ENCODE results near the gene LEMD3. TPM values are rescaled to one million over a fixed set of nuclear protein-coding genes. Genes with fewer than 3 reads are reported as not detected.

LEMD3 gene
- total RNA-seq, 1 donor from 2014 or later, result 27.2 TPM

GRCh38 chr12:65196762-65197567 lies 27.6 kb downstream of the LEMD3 start:
- no peak for TF ChIP-seq CTCF (IDR thresholded peaks at IDR 0.05)
- Mint-ChIP-seq H3K27me3 (ENCODE audit: unreplicated experiment) (no peaks in the 10 kb centered on the region), H3K9me3 (ENCODE audit: unreplicated experiment) (peaks cover 14% of the 10 kb centered on the region), H3K4me3 (ENCODE audit: unreplicated experiment) (no peak overlapping the region), H3K4me1 (ENCODE audit: unreplicated experiment) (peaks cover 6% of the 10 kb centered on the region), H3K27ac (ENCODE audit: unreplicated experiment) (no peak overlapping the region), H3K36me3 (ENCODE audit: unreplicated experiment) (peaks cover 15% of the 10 kb centered on the region)
- no peak for DNase-seq (ENCODE audit: extremely low spot score, unreplicated experiment)

DNA sequence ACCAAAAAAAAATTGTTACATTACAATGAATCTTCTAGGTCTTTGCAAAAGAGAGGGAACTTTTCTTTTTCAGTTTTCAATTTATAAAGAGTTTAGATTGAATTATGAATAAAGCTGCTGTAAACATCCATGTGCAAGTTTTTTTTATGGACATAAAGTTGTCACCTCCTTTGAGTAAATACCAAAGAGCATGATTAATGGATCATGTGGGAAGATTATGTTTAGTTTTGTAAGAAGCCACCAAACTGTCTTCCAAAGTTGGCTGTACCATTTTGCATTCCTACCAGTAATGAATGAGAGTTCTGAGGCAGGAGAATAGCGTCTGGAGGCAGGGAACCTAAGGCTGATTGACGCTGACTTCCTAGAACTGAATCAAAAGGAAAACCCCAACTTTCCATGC lies 30.2 kb downstream of the LEMD3 start:
- Mint-ChIP-seq H3K36me3 (ENCODE audit: unreplicated experiment) (peaks cover 18% of the 10 kb centered on the region), H3K4me3 (ENCODE audit: unreplicated experiment) (no peak overlapping the region), H3K27me3 (ENCODE audit: unreplicated experiment) (no peaks in the 10 kb centered on the region), H3K27ac (ENCODE audit: unreplicated experiment) (no peak overlapping the region), H3K4me1 (ENCODE audit: unreplicated experiment) (peaks cover 4% of the 10 kb centered on the region), H3K9me3 (ENCODE audit: unreplicated experiment) (peaks cover 19% of the 10 kb centered on the region)
- DNase-seq (ENCODE audit: extremely low spot score, unreplicated experiment), result no peak
- TF ChIP-seq CTCF (IDR thresholded peaks at IDR 0.05), result no peak

- peaks cover 19% of the 10 kb centered on the region for H3K9me3 Mint-ChIP-seq (ENCODE audit: unreplicated experiment)
- no peak for DNase-seq (ENCODE audit: extremely low spot score, unreplicated experiment)
- H3K27me3 Mint-ChIP-seq (ENCODE audit: unreplicated experiment), result no peaks in the 10 kb centered on the region
- TF ChIP-seq CTCF (IDR thresholded peaks at IDR 0.05), result no peak
- no peak overlapping the region for H3K4me3 Mint-ChIP-seq (ENCODE audit: unreplicated experiment)
- H3K36me3 Mint-ChIP-seq (ENCODE audit: unreplicated experiment), result peaks cover 18% of the 10 kb centered on the region
- H3K4me1 Mint-ChIP-seq (ENCODE audit: unreplicated experiment), result peaks cover 4% of the 10 kb centered on the region
- no peak overlapping the region for H3K27ac Mint-ChIP-seq (ENCODE audit: unreplicated experiment)
Measured at GRCh38 chr12:65200007-65200665, 30.8 kb downstream of the LEMD3 start.

GRCh38 chr12:65203376-65203775 lies 34.0 kb downstream of the LEMD3 start:
- DNase-seq (ENCODE audit: extremely low spot score, unreplicated experiment), result no peak
- peaks cover 8% of the 10 kb centered on the region for H3K36me3 Mint-ChIP-seq (ENCODE audit: unreplicated experiment)
- no peak overlapping the region for H3K27ac Mint-ChIP-seq (ENCODE audit: unreplicated experiment)
- no peak for TF ChIP-seq CTCF (IDR thresholded peaks at IDR 0.05)
- H3K9me3 Mint-ChIP-seq (ENCODE audit: unreplicated experiment), result peaks cover 4% of the 10 kb centered on the region
- peaks cover 2% of the 10 kb centered on the region for H3K4me1 Mint-ChIP-seq (ENCODE audit: unreplicated experiment)
- H3K27me3 Mint-ChIP-seq (ENCODE audit: unreplicated experiment), result no peaks in the 10 kb centered on the region
- no peak overlapping the region for H3K4me3 Mint-ChIP-seq (ENCODE audit: unreplicated experiment)

DNA sequence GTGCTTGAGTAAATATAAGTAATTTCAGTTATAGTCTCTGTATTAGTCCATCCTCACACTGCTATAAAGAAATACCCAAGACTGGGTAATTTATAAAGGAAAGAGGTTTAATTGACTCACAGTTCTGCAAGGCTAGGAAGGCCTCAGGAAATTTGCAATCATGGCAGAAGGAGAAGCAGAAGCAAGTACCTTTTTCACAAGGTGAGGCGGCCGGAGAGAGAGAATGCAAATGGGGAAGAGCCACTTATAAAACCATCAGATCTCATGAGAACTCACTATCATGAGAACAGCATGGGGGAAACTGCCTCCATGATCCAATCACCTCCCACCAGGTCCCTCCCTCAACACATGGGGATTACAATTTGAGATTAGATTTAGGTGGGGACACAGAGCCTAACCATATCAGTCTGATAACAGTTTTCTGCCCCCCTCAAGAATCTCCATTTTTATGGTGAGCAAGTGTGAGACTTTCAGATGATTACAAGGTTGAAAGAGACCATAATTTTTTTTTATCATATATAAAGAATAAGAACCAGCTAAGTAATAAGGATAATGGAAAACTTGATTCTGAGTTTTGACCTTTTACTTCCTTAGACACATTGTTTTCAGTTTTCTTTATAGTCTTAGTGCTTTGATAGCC lies 35.6 kb downstream of the LEMD3 start:
- Mint-ChIP-seq H3K4me3 (ENCODE audit: unreplicated experiment) (no peak overlapping the region), H3K9me3 (ENCODE audit: unreplicated experiment) (peaks cover 4% of the 10 kb centered on the region), H3K27ac (ENCODE audit: unreplicated experiment) (no peak overlapping the region), H3K27me3 (ENCODE audit: unreplicated experiment) (no peaks in the 10 kb centered on the region), H3K36me3 (ENCODE audit: unreplicated experiment) (peaks cover 8% of the 10 kb centered on the region), H3K4me1 (ENCODE audit: unreplicated experiment) (peaks cover 6% of the 10 kb centered on the region)
- DNase-seq (ENCODE audit: extremely low spot score, unreplicated experiment), result no peak
- no peak for TF ChIP-seq CTCF (IDR thresholded peaks at IDR 0.05)
